ENCODE results near the gene OSBPL6.
"Not testable (repeated sequence)": the region's sequence is repeated elsewhere in the genome, so short reads cannot be mapped to it uniquely, and the experiment has no call there.

Gene OSBPL6

DNA sequence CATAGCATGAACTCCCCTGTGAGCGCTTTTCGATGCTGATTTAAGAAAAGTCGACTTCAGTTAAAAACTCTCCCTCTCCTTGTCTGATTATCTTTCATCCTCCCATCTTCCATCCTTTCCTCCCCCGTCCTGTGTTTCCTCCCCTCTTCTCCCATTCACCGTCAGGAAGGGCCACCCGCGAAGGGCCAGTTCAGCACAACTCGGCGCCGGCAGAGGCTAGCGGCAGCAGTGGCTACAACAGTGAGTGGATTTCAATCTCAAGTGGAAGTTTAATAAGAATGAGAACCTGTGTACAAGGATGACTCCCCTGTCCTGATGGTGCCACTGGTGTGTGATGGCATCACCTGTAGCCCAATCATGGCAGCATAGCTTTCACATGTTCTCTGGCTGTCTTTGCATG lies 149.8 kb downstream of the OSBPL6 start:
- Histone ChIP-seq H3K79me2 (ENCODE audit: insufficient read depth, low read depth) (no peaks in the 10 kb centered on the region), H4K20me1 (ENCODE audit: insufficient read depth) (no peaks in the 10 kb centered on the region), H3K4me1 (ENCODE audit: low read depth, poor library complexity, severe bottlenecking) (no peaks in the 10 kb centered on the region), H3K27me3 (ENCODE audit: insufficient read depth, low read depth) (no peaks in the 10 kb centered on the region), H3K4me2 (no peak overlapping the region), H3K4me3 (IDR thresholded peaks at IDR 0.05; ENCODE audit: insufficient read depth, low read depth, low read length) (no peak overlapping the region), H3K27ac (no peak overlapping the region), H3K9ac (no peak overlapping the region), H3K36me3 (ENCODE audit: insufficient read depth) (no peaks in the 10 kb centered on the region), H2AFZ (ENCODE audit: low read depth) (no peak overlapping the region)
- no peak for TF ChIP-seq CTCF (conservative IDR thresholded peaks at IDR 0.05; ENCODE audit: low read depth, low read length)

GRCh38 chr2:178345951-178346350 lies 151.6 kb downstream of the OSBPL6 start:
- no peaks in the 10 kb centered on the region for H3K4me1 ChIP-seq (ENCODE audit: low read depth, poor library complexity, severe bottlenecking)
- H3K4me3 ChIP-seq (IDR thresholded peaks at IDR 0.05; ENCODE audit: insufficient read depth, low read depth, low read length), result no peak overlapping the region
- H4K20me1 ChIP-seq (ENCODE audit: insufficient read depth), result no peaks in the 10 kb centered on the region
- no peak overlapping the region for H2AFZ ChIP-seq (ENCODE audit: low read depth)
- no peaks in the 10 kb centered on the region for H3K36me3 ChIP-seq (ENCODE audit: insufficient read depth)
- no peak for TF ChIP-seq CTCF (conservative IDR thresholded peaks at IDR 0.05; ENCODE audit: low read depth, low read length)
- no peaks in the 10 kb centered on the region for H3K27me3 ChIP-seq (ENCODE audit: insufficient read depth, low read depth)
- no peak overlapping the region for H3K4me2 ChIP-seq
- no peak overlapping the region for H3K27ac ChIP-seq
- H3K9ac ChIP-seq, result no peak overlapping the region
- no peaks in the 10 kb centered on the region for H3K79me2 ChIP-seq (ENCODE audit: insufficient read depth, low read depth)

- Histone ChIP-seq H4K20me1 (ENCODE audit: insufficient read depth) (no peaks in the 10 kb centered on the region), H3K9ac (no peak overlapping the region), H3K36me3 (ENCODE audit: insufficient read depth) (no peaks in the 10 kb centered on the region), H2AFZ (ENCODE audit: low read depth) (no peak overlapping the region), H3K79me2 (ENCODE audit: insufficient read depth, low read depth) (no peaks in the 10 kb centered on the region), H3K4me1 (ENCODE audit: low read depth, poor library complexity, severe bottlenecking) (no peaks in the 10 kb centered on the region), H3K27me3 (ENCODE audit: insufficient read depth, low read depth) (no peaks in the 10 kb centered on the region), H3K27ac (no peak overlapping the region), H3K4me2 (no peak overlapping the region), H3K4me3 (IDR thresholded peaks at IDR 0.05; ENCODE audit: insufficient read depth, low read depth, low read length) (no peak overlapping the region)
- TF ChIP-seq CTCF (conservative IDR thresholded peaks at IDR 0.05; ENCODE audit: low read depth, low read length), result no peak
These were observed 155.7 kb downstream of the OSBPL6 start for GRCh38 chr2:178350051-178350450.

- H3K36me3 ChIP-seq (ENCODE audit: insufficient read depth); H3K27me3 ChIP-seq (ENCODE audit: insufficient read depth, low read depth); H2AFZ ChIP-seq (ENCODE audit: low read depth); H3K4me3 ChIP-seq (IDR thresholded peaks at IDR 0.05; ENCODE audit: insufficient read depth, low read depth, low read length); H3K9ac ChIP-seq; H3K27ac ChIP-seq; H3K79me2 ChIP-seq (ENCODE audit: insufficient read depth, low read depth); H4K20me1 ChIP-seq (ENCODE audit: insufficient read depth); H3K4me1 ChIP-seq (ENCODE audit: low read depth, poor library complexity, severe bottlenecking); H3K4me2 ChIP-seq: not testable (repeated sequence)
These were observed 163.4 kb downstream of the OSBPL6 start for GRCh38 chr2:178357704-178358103.

DNA sequence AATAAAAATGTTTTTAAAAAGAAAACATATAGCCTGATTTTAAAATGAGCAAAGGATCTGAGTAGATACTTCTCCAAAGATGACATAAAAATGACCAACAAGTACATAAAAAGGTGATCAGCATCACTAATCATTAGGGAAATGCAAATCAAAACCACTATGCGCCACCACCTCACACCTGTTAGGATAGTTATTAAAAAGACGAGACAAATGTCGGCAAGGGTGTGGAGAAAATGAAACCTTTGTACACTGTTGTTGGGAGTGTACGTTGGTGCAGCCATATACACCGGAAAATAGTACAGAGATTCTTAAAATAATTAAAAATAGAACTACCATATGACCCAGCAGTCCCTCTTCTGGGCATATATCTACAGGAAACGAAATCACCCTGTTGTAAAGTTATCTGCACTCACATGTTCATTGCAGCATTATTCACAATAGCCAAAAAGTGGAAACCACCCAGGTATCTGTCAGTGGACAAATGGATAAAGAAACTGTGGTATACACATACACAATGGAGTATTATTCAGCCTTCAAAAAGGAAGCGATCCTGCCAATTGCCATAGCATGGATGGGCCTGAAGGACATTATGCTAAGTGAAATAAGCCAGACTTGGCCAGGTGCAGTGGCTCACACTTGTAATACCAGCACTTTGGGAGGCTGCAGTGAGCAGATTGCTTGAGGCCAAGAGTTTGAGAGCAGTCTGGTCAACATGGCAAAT lies 165.0 kb downstream of the OSBPL6 start:
- H4K20me1 ChIP-seq (ENCODE audit: insufficient read depth), result no peaks in the 10 kb centered on the region
- no peak overlapping the region for H3K4me3 ChIP-seq (IDR thresholded peaks at IDR 0.05; ENCODE audit: insufficient read depth, low read depth, low read length)
- H3K36me3 ChIP-seq (ENCODE audit: insufficient read depth), result no peaks in the 10 kb centered on the region
- no peaks in the 10 kb centered on the region for H3K27me3 ChIP-seq (ENCODE audit: insufficient read depth, low read depth)
- no peaks in the 10 kb centered on the region for H3K79me2 ChIP-seq (ENCODE audit: insufficient read depth, low read depth)
- H3K4me1 ChIP-seq (ENCODE audit: low read depth, poor library complexity, severe bottlenecking), result no peaks in the 10 kb centered on the region
- H2AFZ ChIP-seq (ENCODE audit: low read depth), result no peak overlapping the region
- no peak for TF ChIP-seq CTCF (conservative IDR thresholded peaks at IDR 0.05; ENCODE audit: low read depth, low read length)
- no peak overlapping the region for H3K9ac ChIP-seq
- no peak overlapping the region for H3K27ac ChIP-seq
- no peak overlapping the region for H3K4me2 ChIP-seq

All from KMS-11 (cell line).